A673 (cell line): ENCODE data around the gene CMBL.

ENCODE experiments used
- EZH2 ChIP-seq: fragments of 200-600 bp; sonication (generic); IDR thresholded peaks from 2 replicates; pipeline ENCODE4 v1.6.1; 2017; ENCODE audit warnings: borderline replicate concordance, low read depth, mild to moderate bottlenecking, mixed read lengths, antibody characterized with exemption, low read length; ENCODE audit not compliant: poor library complexity, severe bottlenecking
- TF ChIP-seq, protein P1 (sequence below): fragments of 300-800, 200-600 bp; sonication (generic); conservative IDR thresholded peaks from 2 replicates; pipeline ENCODE4 v1.5.1; 2017; ENCODE audit warnings: low read depth, mild to moderate bottlenecking, antibody characterized with exemption, low read length, moderate library complexity, mixed read lengths

DNA sequence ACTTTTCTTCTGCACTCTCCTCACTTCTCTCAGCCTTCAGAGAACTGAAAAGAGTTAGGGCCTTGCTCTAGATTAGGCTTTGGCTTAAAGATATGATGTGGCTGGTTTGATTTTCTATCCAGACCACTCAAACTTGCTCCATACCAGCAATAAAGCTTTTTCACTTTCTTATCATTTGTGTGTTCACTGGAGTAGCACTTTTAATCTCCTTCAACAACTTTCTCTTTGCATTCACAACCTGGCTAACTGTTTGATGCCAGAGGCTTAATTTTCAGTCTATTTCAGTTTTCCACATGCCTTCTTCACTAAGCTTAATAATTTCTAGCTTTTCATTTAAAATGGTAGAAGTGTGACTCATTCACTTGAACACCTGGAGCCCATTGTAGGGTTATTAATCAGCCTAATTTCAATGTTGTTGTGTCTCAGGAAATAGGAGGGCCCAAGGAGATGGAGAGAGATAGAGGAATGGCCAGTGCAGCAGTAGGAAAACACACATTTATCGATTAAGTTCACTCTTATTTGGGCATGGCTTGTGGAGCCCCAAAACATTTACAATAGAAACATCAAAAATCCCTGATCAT lies 64.0 kb downstream of the CMBL start:
- TF ChIP-seq, protein P1, sequence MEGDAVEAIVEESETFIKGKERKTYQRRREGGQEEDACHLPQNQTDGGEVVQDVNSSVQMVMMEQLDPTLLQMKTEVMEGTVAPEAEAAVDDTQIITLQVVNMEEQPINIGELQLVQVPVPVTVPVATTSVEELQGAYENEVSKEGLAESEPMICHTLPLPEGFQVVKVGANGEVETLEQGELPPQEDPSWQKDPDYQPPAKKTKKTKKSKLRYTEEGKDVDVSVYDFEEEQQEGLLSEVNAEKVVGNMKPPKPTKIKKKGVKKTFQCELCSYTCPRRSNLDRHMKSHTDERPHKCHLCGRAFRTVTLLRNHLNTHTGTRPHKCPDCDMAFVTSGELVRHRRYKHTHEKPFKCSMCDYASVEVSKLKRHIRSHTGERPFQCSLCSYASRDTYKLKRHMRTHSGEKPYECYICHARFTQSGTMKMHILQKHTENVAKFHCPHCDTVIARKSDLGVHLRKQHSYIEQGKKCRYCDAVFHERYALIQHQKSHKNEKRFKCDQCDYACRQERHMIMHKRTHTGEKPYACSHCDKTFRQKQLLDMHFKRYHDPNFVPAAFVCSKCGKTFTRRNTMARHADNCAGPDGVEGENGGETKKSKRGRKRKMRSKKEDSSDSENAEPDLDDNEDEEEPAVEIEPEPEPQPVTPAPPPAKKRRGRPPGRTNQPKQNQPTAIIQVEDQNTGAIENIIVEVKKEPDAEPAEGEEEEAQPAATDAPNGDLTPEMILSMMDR, result no peak
- TF ChIP-seq EZH2, result no peak
